Keratinocyte (primary cell): ENCODE measurements around the gene FNDC3B. TPM values are rescaled to one million over a fixed set of nuclear protein-coding genes. Genes with fewer than 3 reads are reported as not detected.

Source experiments
- DNase-seq: peaks from one replicate; pipeline ENCODE4 v3.0.0-alpha.2; 2011; ENCODE audit warnings: low read depth, missing footprints, low spot score
- FAIRE-seq: peaks from 2 replicates; lab custom pipeline; 2011; peaks lifted over from hg19 to GRCh38; lab: Jason Lieb, UNC
- H2AFZ ChIP-seq: 2 replicates; pipeline ENCODE4 v1.6.0; 2012; ENCODE audit warnings: low read length, control low read depth, inconsistent platforms; ENCODE audit not compliant: control insufficient read depth
- H3K27ac ChIP-seq: 2 replicates; pipeline ENCODE4 v1.5.1; 2011; ENCODE audit warnings: low read length; ENCODE audit not compliant: control insufficient read depth, insufficient read depth
- H3K27me3 ChIP-seq: 3 replicates; pipeline ENCODE4 v1.6.0; 2011; ENCODE audit warnings: low read length; ENCODE audit not compliant: control insufficient read depth, insufficient read depth; ENCODE audit errors: extremely low read depth
- H3K36me3 ChIP-seq, 2 experiments: 2 replicates in 1 of 2; 3 replicates in 1 of 2; pipeline ENCODE4 v1.5.1; 2011; ENCODE audit warnings: low read length in 2 of 2, mild to moderate bottlenecking in 1 of 2; ENCODE audit not compliant: control insufficient read depth in 2 of 2, insufficient read depth in 2 of 2; ENCODE audit errors: extremely low read depth in 1 of 2
- H3K4me1 ChIP-seq: 3 replicates; pipeline ENCODE4 v1.5.1; 2011; ENCODE audit warnings: low read length; ENCODE audit not compliant: control insufficient read depth, insufficient read depth; ENCODE audit errors: extremely low read depth
- H3K4me2 ChIP-seq: 3 replicates; pipeline ENCODE4 v1.6.0; 2011; ENCODE audit warnings: low read depth, low read length; ENCODE audit not compliant: control insufficient read depth, insufficient read depth; ENCODE audit errors: extremely low read depth
- H3K4me3 ChIP-seq, 3 experiments: fragments of 200-600 bp in 1 of 3; sonication (generic) in 1 of 3; 2 replicates in 2 of 3; 3 replicates in 1 of 3; pipeline ENCODE4 v1.5.1; 2011 to 2016; ENCODE audit warnings: low read length in 3 of 3, mild to moderate bottlenecking in 3 of 3, control low read depth in 2 of 3, inconsistent platforms in 1 of 3, low read depth in 1 of 3, mixed read lengths in 1 of 3, mixed run types in 1 of 3, moderate library complexity in 1 of 3; ENCODE audit not compliant: control insufficient read depth in 2 of 3, insufficient read depth in 2 of 3; ENCODE audit errors: extremely low read depth in 1 of 3
- H3K79me2 ChIP-seq: 2 replicates; pipeline ENCODE4 v1.6.0; 2012; ENCODE audit warnings: low read length; ENCODE audit not compliant: control insufficient read depth, insufficient read depth
- H3K9ac ChIP-seq: 3 replicates; pipeline ENCODE4 v1.6.0; 2011; ENCODE audit warnings: low read length; ENCODE audit not compliant: control insufficient read depth, insufficient read depth; ENCODE audit errors: extremely low read depth
- H3K9me1 ChIP-seq: 3 replicates; pipeline ENCODE4 v1.6.0; 2011; ENCODE audit warnings: low read length; ENCODE audit not compliant: control insufficient read depth, insufficient read depth; ENCODE audit errors: extremely low read depth
- H3K9me3 ChIP-seq: 2 replicates; pipeline ENCODE4 v1.5.1; 2012; ENCODE audit warnings: low read depth, low read length; ENCODE audit not compliant: control insufficient read depth
- H4K20me1 ChIP-seq: 3 replicates; pipeline ENCODE4 v1.6.0; 2011; ENCODE audit warnings: low read length; ENCODE audit not compliant: control insufficient read depth, insufficient read depth; ENCODE audit errors: extremely low read depth
- CTCF ChIP-seq, 3 experiments: IDR thresholded peaks in 1 of 3; conservative IDR thresholded peaks in 1 of 3; optimal IDR thresholded peaks in 1 of 3; 2 replicates in 2 of 3; 3 replicates in 1 of 3; pipeline versions ENCODE3 to v1.5.1; 2011; ENCODE audit warnings: low read length in 3 of 3, mild to moderate bottlenecking in 3 of 3, moderate library complexity in 2 of 3, control low read depth in 1 of 3, inconsistent platforms in 1 of 3; ENCODE audit not compliant: insufficient read depth in 2 of 3; ENCODE audit errors: extremely low read depth in 1 of 3
- EZH2 ChIP-seq: IDR thresholded peaks from one replicate; pipeline ENCODE4 v1.6.1; 2012; ENCODE audit warnings: inconsistent platforms, mild to moderate bottlenecking, low read length, moderate library complexity
- dilution Hi-C: fragments of 300-500 bp; cut with MboI; formaldehyde crosslinking; loops from one replicate; pipeline ENCODE4 v1.7.0; 2020; ENCODE audit warnings: low sequenced_read_pairs; ENCODE audit not compliant: extremely low pct_ligation_motif_present
- polyA plus RNA-seq, 5 experiments: library from polyadenylated mRNA; depleted of rRNA in 3 of 5; stranded (reverse) in 3 of 5; stranded (forward) in 1 of 5; unstranded in 1 of 5; fragments of >200 nt; gene quantifications; 1 replicate in 1 of 5; 2 replicates in 3 of 5; 3 replicates in 1 of 5; pipeline versions ENCODE4 v1.2.1 to v1.2.3, GENCODE V29; 2011 to 2012; ENCODE audit warnings: missing spikeins in 2 of 5, low read depth in 1 of 5, low replicate concordance in 1 of 5

FNDC3B gene
- polyA plus RNA-seq, 1 donor (not counting 4 experiments of a cell fraction or from before 2014, with no cell fraction given): 31.4 TPM

- Histone ChIP-seq H3K4me3 (no peak overlapping the region), H3K9ac (no peak overlapping the region), H2AFZ (no peak overlapping the region), H3K4me1 (no peaks in the 10 kb centered on the region), H3K79me2 (peaks cover 49% of the 10 kb centered on the region), H3K9me3 (no peaks in the 10 kb centered on the region), H3K27ac (no peak overlapping the region), H3K36me3 (peaks cover 0 to 3% of the 10 kb centered on the region in 2 experiments), H4K20me1 (peaks cover 3% of the 10 kb centered on the region), H3K9me1 (no peaks in the 10 kb centered on the region), H3K27me3 (no peaks in the 10 kb centered on the region), H3K4me2 (no peak overlapping the region)
- no peak for FAIRE-seq
- TF ChIP-seq CTCF (optimal IDR thresholded peaks at IDR 0.05 in 1 of 3, IDR thresholded peaks at IDR 0.05 in 1 of 3, conservative IDR thresholded peaks at IDR 0.05 in 1 of 3; ENCODE audit: extremely low read depth in 1 of 3, insufficient read depth in 2 of 3, low read length in 3 of 3): no peak
- no peak for TF ChIP-seq EZH2
- DNase-seq: no peak
- dilution Hi-C loops: no loop called here
Observed at GRCh38 chr3:172191629-172192028, 152.3 kb downstream of the FNDC3B start.

GRCh38 chr3:172192830-172193415 lies 153.5 kb downstream of the FNDC3B start:
- DNase-seq (no peak), FAIRE-seq (no peak)
- H3K9me3 ChIP-seq: no peaks in the 10 kb centered on the region
- H3K27me3 ChIP-seq: no peaks in the 10 kb centered on the region
- H3K4me3 ChIP-seq: no peak overlapping the region
- TF ChIP-seq CTCF (optimal IDR thresholded peaks at IDR 0.05 in 1 of 3, IDR thresholded peaks at IDR 0.05 in 1 of 3, conservative IDR thresholded peaks at IDR 0.05 in 1 of 3; ENCODE audit: extremely low read depth in 1 of 3, insufficient read depth in 2 of 3, low read length in 3 of 3): no peak
- no peak for TF ChIP-seq EZH2
- H3K9ac ChIP-seq: no peak overlapping the region
- no peaks in the 10 kb centered on the region for H3K4me1 ChIP-seq
- no peak overlapping the region for H3K4me2 ChIP-seq
- H2AFZ ChIP-seq: no peak overlapping the region
- no peak overlapping the region for H3K27ac ChIP-seq
- peaks cover 54% of the 10 kb centered on the region for H3K79me2 ChIP-seq
- no peaks in the 10 kb centered on the region for H3K9me1 ChIP-seq
- dilution Hi-C loops: no loop called here
- peaks cover 3% of the 10 kb centered on the region for H4K20me1 ChIP-seq
- H3K36me3 ChIP-seq: peaks cover 0 to 3% of the 10 kb centered on the region in 2 experiments
